ENCODE data around the gene PPP4R2. TPM values are rescaled to one million over a fixed set of nuclear protein-coding genes. Genes with fewer than 3 reads are reported as not detected.

The PPP4R2 gene
- total and polyA plus RNA-seq, 2 of the 8 experiments (the other 6 are each of a cell fraction or from before 2014, with no cell fraction given), result 11.5 to 89.9 TPM

GRCh38 chr3:73024836-73025235, 28.2 kb downstream of the PPP4R2 start:
- H2BK20ac ChIP-seq (ENCODE audit: low read length), result no peak overlapping the region
- no peaks in the 10 kb centered on the region for H3K36me3 ChIP-seq (ENCODE audit: control insufficient read depth in 2 of 4, insufficient read depth in 4 of 4, low read length in 3 of 4)
- no peak overlapping the region for H2AFZ ChIP-seq (ENCODE audit: low read length)
- POLR2A ChIA-PET (ENCODE audit: partially characterized antibody), result interaction anchor here (1.8 to 2.3 kb wide), 3 partner anchors 15 to 29 kb away, joined by 8 to 10 read pairs (median 9); partner anchors contain the start of gene PPP4R2
- H3K27me3 ChIP-seq (replicated peaks in 1 of 4; ENCODE audit: control insufficient read depth in 3 of 4, extremely low read depth in 1 of 4, insufficient read depth in 3 of 4, low read length in 3 of 4), result no peaks in the 10 kb centered on the region
- no peaks in the 10 kb centered on the region for H3K9me3 ChIP-seq (ENCODE audit: insufficient read depth in 2 of 2, low read depth in 1 of 2, low read length in 1 of 2)
- no peak overlapping the region for H2BK15ac ChIP-seq (ENCODE audit: low read length)
- H4K5ac ChIP-seq (ENCODE audit: insufficient read length, low read depth, low read length), result no peak overlapping the region
- H3K27ac ChIP-seq (ENCODE audit: low read depth, low read length), result no peak overlapping the region
- peaks cover 14 to 16% of the 10 kb centered on the region in 2 experiments for H4K20me1 ChIP-seq (replicated peaks in 1 of 2; ENCODE audit: control insufficient read depth in 1 of 2, insufficient read depth in 2 of 2, low read length in 2 of 2)
- no peak overlapping the region for H3K56ac ChIP-seq (replicated peaks; ENCODE audit: insufficient read length, low read depth, low read length)
- H3K79me2 ChIP-seq (ENCODE audit: control insufficient read depth in 1 of 2, insufficient read depth in 2 of 2, low read length in 2 of 2), result peaks cover 44 to 100% of the 10 kb centered on the region in 2 experiments
- no peak overlapping the region for H3K18ac ChIP-seq (ENCODE audit: extremely low read depth, low read length)
- no peak overlapping the region for H2AK5ac ChIP-seq (ENCODE audit: low read depth, low read length)
- no peak overlapping the region for H2BK120ac ChIP-seq (replicated peaks; ENCODE audit: low read depth, low read length)
- no peak overlapping the region for H4K91ac ChIP-seq (replicated peaks; ENCODE audit: insufficient read length, low read length)
- peaks cover 6% of the 10 kb centered on the region; the same call in 1 of the 2 replicates for H3K79me1 ChIP-seq (ENCODE audit: low read depth, low read length)
- no peak overlapping the region for H3K23ac ChIP-seq (ENCODE audit: insufficient read length)
- peaks cover 0 to 12% (median 6%) of the 10 kb centered on the region in 4 experiments; a peak in 6 of 7 replicates for H3K4me1 ChIP-seq (replicated peaks in 1 of 4; ENCODE audit: control insufficient read depth in 3 of 4, insufficient read depth in 4 of 4, low read length in 3 of 4)
- H3K4me3 ChIP-seq (ENCODE audit: extremely low read depth in 1 of 4, insufficient read depth in 2 of 4, low read depth in 3 of 4, low read length in 4 of 4), result peak overlapping the region in 1 of 4 experiments; percentile 34; a peak in 1 of 8 replicates
- H2BK5ac ChIP-seq (ENCODE audit: low read depth, low read length), result no peak overlapping the region
- no peak overlapping the region for H4K8ac ChIP-seq (ENCODE audit: extremely low read depth, insufficient read depth, low read length)
- H3K4ac ChIP-seq (replicated peaks; ENCODE audit: insufficient read length, low read depth, low read length), result no peak overlapping the region
- DNase-seq (ENCODE audit: low read depth in 1 of 2, low spot score in 2 of 2) (no peak), FAIRE-seq (peak; percentile 28)
- H3K23me2 ChIP-seq (ENCODE audit: low read depth, low read length), result no peaks in the 10 kb centered on the region; the same call in 1 of the 2 replicates
- CTCF ChIA-PET (ENCODE audit: partially characterized antibody), result interaction anchor here (0.7 to 2.3 kb wide), 6 partner anchors 8 to 86 kb away, joined by 3 to 8 read pairs (median 4); no protein-coding TSS in a partner anchor
- H3K14ac ChIP-seq (ENCODE audit: insufficient read length), result no peak overlapping the region
- H3K4me2 ChIP-seq (ENCODE audit: insufficient read depth in 1 of 2, low read depth in 2 of 2, low read length in 2 of 2), result peak overlapping the region; percentile 12 to 41; a peak in 1 of 4 replicates
- no peak overlapping the region for H3K9ac ChIP-seq (replicated peaks in 1 of 4; ENCODE audit: extremely low read depth in 1 of 4, low read depth in 3 of 4, low read length in 3 of 4)
- H2BK12ac ChIP-seq (ENCODE audit: low read depth, low read length), result no peak overlapping the region
- TF ChIP-seq NRF1 (IDR thresholded peaks at IDR 0.05; ENCODE audit: low read depth, low read length), result no peak
- no peak for TF ChIP-seq ZNF274 (IDR thresholded peaks at IDR 0.05; ENCODE audit: borderline replicate concordance, extremely low read depth, low read length)
- TF ChIP-seq CTBP2 (IDR thresholded peaks at IDR 0.05; ENCODE audit: borderline replicate concordance, insufficient read depth, insufficient read length, low read length), result no peak
- no peak for TF ChIP-seq MAFK (IDR thresholded peaks at IDR 0.05; ENCODE audit: low read depth, low read length)
- no peak for TF ChIP-seq NANOG (IDR thresholded peaks at IDR 0.05; ENCODE audit: insufficient read depth, low read depth, low read length, poor library complexity, severe bottlenecking)
- TF ChIP-seq BCL11A (IDR thresholded peaks at IDR 0.05; ENCODE audit: low read depth in 2 of 2, low read length in 2 of 2), result no peak
- TF ChIP-seq MAX (IDR thresholded peaks at IDR 0.05), result no peak
- no peak for TF ChIP-seq SP1 (IDR thresholded peaks at IDR 0.05; ENCODE audit: low read depth, low read length)
- TF ChIP-seq PHF8 (conservative IDR thresholded peaks at IDR 0.05; ENCODE audit: low read depth, low read length), result no peak
- TF ChIP-seq KDM4A (IDR thresholded peaks at IDR 0.05; ENCODE audit: low read depth, low read length, severe bottlenecking), result no peak
- no peak for TF ChIP-seq POU5F1 (IDR thresholded peaks at IDR 0.05; ENCODE audit: low read depth, low read length)
- no peak for TF ChIP-seq KDM5A (IDR thresholded peaks at IDR 0.05; ENCODE audit: low read length)

All from H1 (cell line).